Neural progenitor cell (in vitro differentiated cells): ENCODE results near the gene DPYD. TPM values are rescaled to one million over a fixed set of nuclear protein-coding genes. Genes with fewer than 3 reads are reported as not detected.

Experiments used
- DNase-seq: peaks from one replicate; pipeline ENCODE4 v3.0.0-alpha.2; 2016; ENCODE audit warnings: low spot score
- H2AFZ ChIP-seq: fragments of 200-600 bp; sonication (generic); replicated peaks from 2 replicates; pipeline ENCODE4 v1.6.1; 2016; ENCODE audit warnings: antibody characterized with exemption
- H3F3A ChIP-seq: fragments of 200-600 bp; sonication (generic); 2 replicates; pipeline ENCODE4 v1.6.1; 2016; ENCODE audit warnings: antibody characterized with exemption, low read depth
- H3K27ac ChIP-seq: fragments of 200-600 bp; sonication (generic); 2 replicates; pipeline ENCODE4 v1.5.1; 2016; ENCODE audit warnings: mild to moderate bottlenecking
- H3K27me3 ChIP-seq: fragments of 200-600 bp; sonication (generic); 2 replicates; pipeline ENCODE4 v1.6.1; 2016; ENCODE audit warnings: mild to moderate bottlenecking, moderate library complexity
- H3K36me3 ChIP-seq: fragments of 200-600 bp; sonication (generic); 2 replicates; pipeline ENCODE4 v1.5.1; 2016
- H3K4me1 ChIP-seq: fragments of 200-600 bp; sonication (generic); 2 replicates; pipeline ENCODE4 v1.6.1; 2016; ENCODE audit warnings: mixed run types
- H3K4me2 ChIP-seq: fragments of 200-600 bp; sonication (generic); 2 replicates; pipeline ENCODE4 v1.6.1; 2016
- H3K4me3 ChIP-seq: fragments of 200-600 bp; sonication (generic); 2 replicates; pipeline ENCODE4 v1.5.1; 2016
- H3K79me2 ChIP-seq: fragments of 200-600 bp; sonication (generic); 2 replicates; pipeline ENCODE4 v1.6.1; 2016; ENCODE audit warnings: low read depth
- H3K9ac ChIP-seq: fragments of 200-600 bp; sonication (generic); 2 replicates; pipeline ENCODE4 v1.6.1; 2016
- H3K9me3 ChIP-seq: fragments of 200-600 bp; sonication (generic); 2 replicates; pipeline ENCODE4 v1.5.1; 2016; ENCODE audit warnings: low read depth
- H4K20me1 ChIP-seq: fragments of 200-600 bp; sonication (generic); 2 replicates; pipeline ENCODE4 v1.6.1; 2016; ENCODE audit warnings: low read depth
- H3K27ac Mint-ChIP-seq: 3 replicates; pipeline ENCODE4 v1.8.0; 2021; ENCODE audit warnings: mixed read lengths
- H3K27me3 Mint-ChIP-seq: 2 replicates; pipeline ENCODE4 v1.8.0; 2022; ENCODE audit warnings: low read depth, mild to moderate bottlenecking, inconsistent platforms, moderate library complexity, mixed read lengths; ENCODE audit not compliant: insufficient read depth
- H3K36me3 Mint-ChIP-seq: 3 replicates; pipeline ENCODE4 v1.8.0; 2021; ENCODE audit warnings: mixed read lengths
- H3K4me1 Mint-ChIP-seq: 3 replicates; pipeline ENCODE4 v1.8.0; 2021; ENCODE audit warnings: mixed read lengths
- H3K4me3 Mint-ChIP-seq: 3 replicates; pipeline ENCODE4 v1.8.0; 2021; ENCODE audit warnings: mild to moderate bottlenecking, moderate library complexity, mixed read lengths
- H3K9me3 Mint-ChIP-seq: 3 replicates; pipeline ENCODE4 v1.8.0; 2020; ENCODE audit warnings: mixed read lengths
- CTCF ChIP-seq: fragments of 200-600 bp; sonication (generic); IDR thresholded peaks from 2 replicates; pipeline ENCODE4 v1.5.1; 2017; ENCODE audit warnings: antibody characterized with exemption, mild to moderate bottlenecking
- EZH2 ChIP-seq: fragments of 200-600 bp; sonication (generic); IDR thresholded peaks from 2 replicates; pipeline ENCODE4 v1.6.1; 2017; ENCODE audit warnings: antibody characterized with exemption, mild to moderate bottlenecking, moderate library complexity
- EZH2phosphoT487 ChIP-seq: fragments of 200-600 bp; sonication (generic); IDR thresholded peaks from 2 replicates; pipeline ENCODE4 v1.6.1; 2017; ENCODE audit warnings: antibody characterized with exemption
- total RNA-seq: library from RNA; depleted of rRNA; stranded (reverse); fragments of >200 nt; gene quantifications from 2 replicates; pipeline ENCODE4 v1.2.3, GENCODE V29; 2015; ENCODE audit warnings: low replicate concordance

The DPYD gene
- total RNA-seq, 1 donor from 2014 or later: 0.43 TPM

GRCh38 chr1:97820470-97821188, 100.2 kb downstream of the DPYD start:
- Histone ChIP-seq H4K20me1 (no peaks in the 10 kb centered on the region), H3K4me1 (no peaks in the 10 kb centered on the region), H3F3A (no peaks in the 10 kb centered on the region), H3K4me3 (no peak overlapping the region), H3K79me2 (no peaks in the 10 kb centered on the region), H3K4me2 (no peak overlapping the region), H3K9ac (no peak overlapping the region), H3K36me3 (no peaks in the 10 kb centered on the region), H3K27me3 (no peaks in the 10 kb centered on the region), H2AFZ (no peak overlapping the region), H3K27ac (no peak overlapping the region), H3K9me3 (no peaks in the 10 kb centered on the region)
- Mint-ChIP-seq H3K4me1 (no peaks in the 10 kb centered on the region), H3K27ac (no peak overlapping the region), H3K4me3 (no peak overlapping the region), H3K27me3 (no peaks in the 10 kb centered on the region), H3K36me3 (no peaks in the 10 kb centered on the region), H3K9me3 (no peaks in the 10 kb centered on the region)
- peak; percentile 38 for DNase-seq
- TF ChIP-seq CTCF (peak; percentile 68), EZH2phosphoT487 (no peak)

- Histone ChIP-seq H3K27ac (no peak overlapping the region), H3K27me3 (no peaks in the 10 kb centered on the region), H3K36me3 (no peaks in the 10 kb centered on the region), H3F3A (no peaks in the 10 kb centered on the region), H3K9me3 (no peaks in the 10 kb centered on the region), H4K20me1 (no peaks in the 10 kb centered on the region), H3K4me1 (no peaks in the 10 kb centered on the region), H3K9ac (no peak overlapping the region), H3K4me2 (no peak overlapping the region), H2AFZ (no peak overlapping the region), H3K4me3 (no peak overlapping the region), H3K79me2 (no peaks in the 10 kb centered on the region)
- Mint-ChIP-seq H3K9me3 (no peaks in the 10 kb centered on the region), H3K27ac (no peak overlapping the region), H3K36me3 (no peaks in the 10 kb centered on the region), H3K4me3 (no peak overlapping the region), H3K27me3 (no peaks in the 10 kb centered on the region), H3K4me1 (no peaks in the 10 kb centered on the region)
- no peak for TF ChIP-seq EZH2phosphoT487
- TF ChIP-seq CTCF: no peak
- no peak for TF ChIP-seq EZH2
- no peak for DNase-seq
Measured at GRCh38 chr1:97816927-97817326, 103.9 kb downstream of the DPYD start.

- H3K27ac ChIP-seq: no peak overlapping the region
- no peaks in the 10 kb centered on the region for H4K20me1 ChIP-seq
Measured at GRCh38 chr1:97814804-97815203, 106.0 kb downstream of the DPYD start.

More at GRCh38 chr1:97814804-97815203, 106.0 kb downstream of the DPYD start:
- Mint-ChIP-seq H3K27me3 (no peaks in the 10 kb centered on the region), H3K9me3 (no peaks in the 10 kb centered on the region), H3K4me3 (no peak overlapping the region), H3K36me3 (no peaks in the 10 kb centered on the region), H3K27ac (no peak overlapping the region), H3K4me1 (no peaks in the 10 kb centered on the region)
- DNase-seq: no peak
- Histone ChIP-seq H3K4me2 (no peak overlapping the region), H3K79me2 (no peaks in the 10 kb centered on the region), H3K4me3 (no peak overlapping the region), H3F3A (no peaks in the 10 kb centered on the region), H2AFZ (no peak overlapping the region), H3K9ac (no peak overlapping the region), H3K27me3 (no peaks in the 10 kb centered on the region), H3K4me1 (no peaks in the 10 kb centered on the region), H3K36me3 (no peaks in the 10 kb centered on the region), H3K9me3 (no peaks in the 10 kb centered on the region)
- TF ChIP-seq CTCF: no peak
- no peak for TF ChIP-seq EZH2phosphoT487
- no peak for TF ChIP-seq EZH2
